Vagina (tissue), 2 donors: Measurements from ENCODE around the gene RYR1. TPM values are rescaled to one million over a fixed set of nuclear protein-coding genes. Genes with fewer than 3 reads are reported as not detected.
"Not testable (repeated sequence)": the region's sequence is repeated elsewhere in the genome, so short reads cannot be mapped to it uniquely, and the experiment has no call there.

Source experiments
- DNase-seq, 2 donors: peaks; one replicate each; pipeline ENCODE4 v3.0.0-alpha.2; 2017; ENCODE audit errors: extremely low spot score in 2 of 2
- H3K27ac ChIP-seq: fragments of 200-600 bp; sonication (generic); one replicate; pipeline ENCODE4 v1.5.1; 2019
- H3K27me3 ChIP-seq: fragments of 200-600 bp; sonication (generic); one replicate; pipeline ENCODE4 v1.5.1; 2019
- H3K36me3 ChIP-seq, 2 donors: fragments of 200-600 bp; sonication (generic); one replicate each; pipeline ENCODE4 v1.5.1; 2017 to 2019
- H3K4me1 ChIP-seq: fragments of 200-600 bp; sonication (generic); one replicate; pipeline ENCODE4 v1.5.1; 2019
- H3K4me3 ChIP-seq, 2 donors: fragments of 200-600 bp; sonication (generic); 1 replicate in 1 of 2; 2 replicates in 1 of 2; pipeline ENCODE4 v1.5.1; 2016 to 2019
- H3K9me3 ChIP-seq: fragments of 200-600 bp; sonication (generic); one replicate; pipeline ENCODE4 v1.5.1; 2019
- CTCF ChIP-seq, 3 experiments: fragments of 450-650 bp in 2 of 3; fragments of 200-600 bp in 1 of 3; sonication (generic) in 1 of 3; IDR thresholded peaks; one replicate each; pipeline ENCODE4 v1.5.1; 2017 to 2019; ENCODE audit warnings: antibody characterized with exemption in 3 of 3, mild to moderate bottlenecking in 2 of 3, moderate library complexity in 2 of 3
- POLR2A ChIP-seq, 2 donors: fragments of 450-650 bp; IDR thresholded peaks; one replicate each; pipeline ENCODE4 v1.6.1; 2017; ENCODE audit warnings: antibody characterized with exemption in 2 of 2, mild to moderate bottlenecking in 2 of 2, moderate library complexity in 2 of 2
- POLR2AphosphoS5 ChIP-seq, 2 donors: sonication (generic); formaldehyde crosslinking; IDR thresholded peaks; one replicate each; pipeline ENCODE4 v1.9.0; 2017; ENCODE audit warnings: antibody characterized with exemption in 2 of 2, mild to moderate bottlenecking in 2 of 2, low read depth in 1 of 2; ENCODE audit not compliant: insufficient read depth in 1 of 2
- intact Hi-C: fragments of 100-400 bp; cut with DNase I; formaldehyde crosslinking; loops from one replicate; pipeline ENCODE4 v1.15.1; 2023
- total RNA-seq: library from RNA; depleted of rRNA; stranded (reverse); fragments of >200 nt; gene quantifications from one replicate; pipeline ENCODE4 v1.2.3, GENCODE V29; 2016

RYR1 gene
- total RNA-seq, 1 donor from 2014 or later = 1.5 TPM

- Histone ChIP-seq H3K27ac (no peak overlapping the region), H3K36me3 (peaks cover 0 to 91% of the 10 kb centered on the region in 2 donors), H3K27me3 (no peaks in the 10 kb centered on the region), H3K9me3 (no peaks in the 10 kb centered on the region), H3K4me1 (no peaks in the 10 kb centered on the region), H3K4me3 (no peak overlapping the region)
- intact Hi-C loops = no loop called here
- no peak for DNase-seq
- no peak for TF ChIP-seq CTCF (IDR thresholded peaks at IDR 0.05)
These were observed 192.9 kb downstream of the RYR1 start for GRCh38 chr19:38626401-38626800.

GRCh38 chr19:38629568-38629967, 196.1 kb downstream of the RYR1 start:
- H3K27ac ChIP-seq = no peak overlapping the region
- DNase-seq = no peak
- peaks cover 2% of the 10 kb centered on the region for H3K4me1 ChIP-seq
- no peaks in the 10 kb centered on the region for H3K27me3 ChIP-seq
- TF ChIP-seq POLR2AphosphoS5 (IDR thresholded peaks at IDR 0.05; ENCODE audit: insufficient read depth in 1 of 2, low read depth in 1 of 2) (no peak), POLR2A (IDR thresholded peaks at IDR 0.05) (no peak), CTCF (IDR thresholded peaks at IDR 0.05) (no peak)
- H3K4me3 ChIP-seq = no peak overlapping the region
- H3K9me3 ChIP-seq = no peaks in the 10 kb centered on the region
- intact Hi-C loops = no loop called here
- peaks cover 0 to 67% of the 10 kb centered on the region in 2 donors for H3K36me3 ChIP-seq

GRCh38 chr19:38631301-38631700, 197.8 kb downstream of the RYR1 start:
- intact Hi-C loops = loop anchor here (5.0 kb wide), 1 partner anchor 219 kb away; no protein-coding TSS in a partner anchor

GRCh38 chr19:38631811-38632475, 198.5 kb downstream of the RYR1 start:
- Histone ChIP-seq H3K4me1 (peaks cover 21% of the 10 kb centered on the region), H3K36me3 (peaks cover 0 to 44% of the 10 kb centered on the region in 2 donors)
- H3K27me3 ChIP-seq, H3K27ac ChIP-seq, H3K4me3 ChIP-seq, H3K9me3 ChIP-seq, DNase-seq: not testable (repeated sequence)
- intact Hi-C loops = loop anchor here (5.0 kb wide), 1 partner anchor 220 kb away; no protein-coding TSS in a partner anchor

More at GRCh38 chr19:38631301-38631700, 197.8 kb downstream of the RYR1 start:
- not testable (repeated sequence) for H3K27ac ChIP-seq, DNase-seq, H3K9me3 ChIP-seq, H3K4me3 ChIP-seq, H3K27me3 ChIP-seq
- peaks cover 15% of the 10 kb centered on the region for H3K4me1 ChIP-seq
- H3K36me3 ChIP-seq = peaks cover 0 to 50% of the 10 kb centered on the region in 2 donors

GRCh38 chr19:38632476-38633213, 199.2 kb downstream of the RYR1 start:
- intact Hi-C loops = loop anchor here (5.0 kb wide), 1 partner anchor 220 kb away; no protein-coding TSS in a partner anchor
- TF ChIP-seq CTCF (IDR thresholded peaks at IDR 0.05) (no peak), POLR2AphosphoS5 (IDR thresholded peaks at IDR 0.05; ENCODE audit: insufficient read depth in 1 of 2, low read depth in 1 of 2) (no peak), POLR2A (IDR thresholded peaks at IDR 0.05) (no peak)
- H3K27ac ChIP-seq = no peak overlapping the region

More at GRCh38 chr19:38632476-38633213, 199.2 kb downstream of the RYR1 start:
- H3K4me1 ChIP-seq = peaks cover 26% of the 10 kb centered on the region
- DNase-seq = no peak
- no peaks in the 10 kb centered on the region for H3K27me3 ChIP-seq
- peaks cover 0 to 37% of the 10 kb centered on the region in 2 donors for H3K36me3 ChIP-seq
- no peak overlapping the region for H3K4me3 ChIP-seq
- no peaks in the 10 kb centered on the region for H3K9me3 ChIP-seq
